ENCODE data around the gene AVP. TPM values are rescaled to one million over a fixed set of nuclear protein-coding genes. Genes with fewer than 3 reads are reported as not detected.

Gene AVP
- total and polyA plus RNA-seq, 2 of the 13 experiments (the other 11 are each of a cell fraction or from before 2014, with no cell fraction given), result 0.12 TPM; not detected in 1

GRCh38 chr20:3045816-3046676, 38.5 kb downstream of the AVP start, which contains the start of gene MRPS26 (continued):
- TF ChIP-seq THAP7 (CRISPR knock-in tag; IDR thresholded peaks at IDR 0.05) (peak; percentile 76; the same call in 1 of the 2 replicates), TMF1 (CRISPR knock-in tag; IDR thresholded peaks at IDR 0.05; ENCODE audit: low read depth) (no peak; the same call in 1 of the 2 replicates), ZNF713 (CRISPR knock-in tag; IDR thresholded peaks at IDR 0.05) (peak; percentile 100), RBM39 (IDR thresholded peaks at IDR 0.05; ENCODE audit: low read depth, low read length, poor library complexity, severe bottlenecking) (peak; percentile 95), ZSCAN9 (CRISPR knock-in tag; IDR thresholded peaks at IDR 0.05; ENCODE audit: borderline replicate concordance) (peak; percentile 58; the same call in 1 of the 2 replicates), ZNF337 (CRISPR knock-in tag; IDR thresholded peaks at IDR 0.05; ENCODE audit: borderline replicate concordance, low read depth) (peak; percentile 98; the same call in 1 of the 2 replicates), ZNF510 (CRISPR knock-in tag; IDR thresholded peaks at IDR 0.05; ENCODE audit: low read depth) (no peak; the same call in 1 of the 2 replicates), ZBTB7B (CRISPR knock-in tag; IDR thresholded peaks at IDR 0.05) (peak; percentile 88), SP140L (CRISPR knock-in tag; IDR thresholded peaks at IDR 0.05; ENCODE audit: borderline replicate concordance) (peak; percentile 83; the same call in 1 of the 2 replicates), PRDM4 (CRISPR knock-in tag; IDR thresholded peaks at IDR 0.05; ENCODE audit: borderline replicate concordance) (no peak), ZNF446 (CRISPR knock-in tag; IDR thresholded peaks at IDR 0.05) (peak; percentile 99), FOXP1 (IDR thresholded peaks at IDR 0.05) (no peak), FOXP1 (CRISPR knock-in tag; IDR thresholded peaks at IDR 0.05) (0 out of 2 replicates have a peak, but pooled peaks have one; percentile 13), GTF2F1 (IDR thresholded peaks at IDR 0.05; ENCODE audit: low read length) (no peak), ZNF556 (CRISPR knock-in tag; IDR thresholded peaks at IDR 0.05; ENCODE audit: borderline replicate concordance) (peak; percentile 96), ZNF121 (CRISPR knock-in tag; IDR thresholded peaks at IDR 0.05) (0 out of 2 replicates have a peak, but pooled peaks have one; percentile 30), FOXO4 (CRISPR knock-in tag; conservative IDR thresholded peaks at IDR 0.05) (no peak), CEBPG (CRISPR knock-in tag; IDR thresholded peaks at IDR 0.05) (no peak; the same call in 1 of the 2 replicates), ZNF781 (CRISPR knock-in tag; IDR thresholded peaks at IDR 0.05; ENCODE audit: borderline replicate concordance, not compliant biosample characterization) (peak; percentile 20)
- TF ChIP-seq, protein P1, sequence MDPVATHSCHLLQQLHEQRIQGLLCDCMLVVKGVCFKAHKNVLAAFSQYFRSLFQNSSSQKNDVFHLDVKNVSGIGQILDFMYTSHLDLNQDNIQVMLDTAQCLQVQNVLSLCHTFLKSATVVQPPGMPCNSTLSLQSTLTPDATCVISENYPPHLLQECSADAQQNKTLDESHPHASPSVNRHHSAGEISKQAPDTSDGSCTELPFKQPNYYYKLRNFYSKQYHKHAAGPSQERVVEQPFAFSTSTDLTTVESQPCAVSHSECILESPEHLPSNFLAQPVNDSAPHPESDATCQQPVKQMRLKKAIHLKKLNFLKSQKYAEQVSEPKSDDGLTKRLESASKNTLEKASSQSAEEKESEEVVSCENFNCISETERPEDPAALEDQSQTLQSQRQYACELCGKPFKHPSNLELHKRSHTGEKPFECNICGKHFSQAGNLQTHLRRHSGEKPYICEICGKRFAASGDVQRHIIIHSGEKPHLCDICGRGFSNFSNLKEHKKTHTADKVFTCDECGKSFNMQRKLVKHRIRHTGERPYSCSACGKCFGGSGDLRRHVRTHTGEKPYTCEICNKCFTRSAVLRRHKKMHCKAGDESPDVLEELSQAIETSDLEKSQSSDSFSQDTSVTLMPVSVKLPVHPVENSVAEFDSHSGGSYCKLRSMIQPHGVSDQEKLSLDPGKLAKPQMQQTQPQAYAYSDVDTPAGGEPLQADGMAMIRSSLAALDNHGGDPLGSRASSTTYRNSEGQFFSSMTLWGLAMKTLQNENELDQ (CRISPR knock-in tag; IDR thresholded peaks at IDR 0.05; ENCODE audit: borderline replicate concordance), result peak; percentile 11; the same call in 1 of the 2 replicates
- TF ChIP-seq, protein P2, sequence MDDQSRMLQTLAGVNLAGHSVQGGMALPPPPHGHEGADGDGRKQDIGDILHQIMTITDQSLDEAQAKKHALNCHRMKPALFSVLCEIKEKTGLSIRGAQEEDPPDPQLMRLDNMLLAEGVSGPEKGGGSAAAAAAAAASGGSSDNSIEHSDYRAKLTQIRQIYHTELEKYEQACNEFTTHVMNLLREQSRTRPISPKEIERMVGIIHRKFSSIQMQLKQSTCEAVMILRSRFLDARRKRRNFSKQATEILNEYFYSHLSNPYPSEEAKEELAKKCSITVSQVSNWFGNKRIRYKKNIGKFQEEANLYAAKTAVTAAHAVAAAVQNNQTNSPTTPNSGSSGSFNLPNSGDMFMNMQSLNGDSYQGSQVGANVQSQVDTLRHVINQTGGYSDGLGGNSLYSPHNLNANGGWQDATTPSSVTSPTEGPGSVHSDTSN (CRISPR knock-in tag; IDR thresholded peaks at IDR 0.05; ENCODE audit: borderline replicate concordance), result peak; percentile 87

All from HepG2 (cell line).